ENCODE results near the gene MAPK6.

DNA sequence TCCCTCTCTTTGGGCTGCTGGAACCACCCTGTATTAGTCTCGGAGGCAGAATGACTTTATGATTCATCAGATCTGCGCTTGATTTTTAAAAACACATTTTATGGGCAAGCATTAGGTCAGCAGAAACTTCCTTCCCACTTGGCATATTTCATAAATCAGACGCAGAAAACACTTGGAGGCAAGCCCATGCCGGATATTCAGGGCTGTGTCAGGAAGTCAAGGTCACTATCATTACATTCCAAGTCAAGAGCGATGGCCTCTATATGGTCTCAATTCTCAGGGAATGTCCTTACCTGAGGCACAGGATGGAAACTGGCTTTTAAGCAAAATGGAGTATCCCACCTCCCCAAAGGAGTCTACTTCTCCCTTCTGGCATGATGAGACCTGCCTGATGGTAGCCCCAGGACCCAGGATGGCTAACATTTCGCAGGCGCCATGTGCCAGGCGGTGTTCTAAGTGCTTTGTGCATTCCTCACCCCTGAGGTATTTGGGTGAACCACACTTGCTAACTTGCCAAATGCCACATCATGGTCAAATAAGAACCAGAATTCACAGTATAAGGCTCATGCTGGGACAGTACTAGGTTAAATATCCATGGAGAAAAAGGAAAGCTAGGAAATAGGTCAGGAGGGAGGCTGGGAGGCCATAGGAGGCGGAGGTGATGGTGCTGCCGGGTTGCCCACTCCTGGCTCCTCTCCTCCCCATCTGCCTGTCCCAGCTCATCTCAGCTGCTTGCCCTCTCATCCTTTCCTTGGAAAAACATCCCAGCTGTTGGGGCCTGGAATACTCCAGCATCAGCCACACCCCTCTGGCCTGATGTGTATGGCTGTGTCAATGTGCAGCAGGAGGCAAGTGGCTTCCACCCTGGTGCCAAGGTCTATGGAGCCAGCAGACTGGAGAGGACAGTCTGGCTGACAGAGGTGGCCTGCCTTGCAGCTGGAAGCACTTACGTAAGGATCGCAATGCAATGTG lies 74.8 kb downstream of the MAPK6 start:
- TF ChIP-seq CTCF (IDR thresholded peaks at IDR 0.05) (no peak), EZH2 (IDR thresholded peaks at IDR 0.05) (no peak), EZH2phosphoT487 (IDR thresholded peaks at IDR 0.05) (no peak)
